Pancreas (tissue), 10 donors: Measurements from ENCODE around the gene NEK6. TPM values are rescaled to one million over a fixed set of nuclear protein-coding genes. Genes with fewer than 3 reads are reported as not detected.

Experiments
- ATAC-seq, 4 donors: fragments of 200-7000 bp; cut with Tn5 transposase; one replicate each; pipeline versions ENCODE4 v1.8.0 to v1.9.1; 2020; ENCODE audit warnings: mild to moderate bottlenecking in 4 of 4, moderate library complexity in 4 of 4
- DNase-seq, 6 donors: peaks; one replicate each; pipeline ENCODE4 v3.0.0-alpha.2; 2020
- FAIRE-seq: peaks from 2 replicates; lab custom pipeline; 2012; peaks lifted over from hg19 to GRCh38; lab: Jason Lieb, UNC
- H3K27ac ChIP-seq, 4 donors: fragments of 200-600 bp; sonication (generic); 1 replicate in 3 of 4; 2 replicates in 1 of 4; pipeline versions ENCODE4 v1.5.0 to v1.8.0; 2020
- H3K27me3 ChIP-seq, 4 donors: fragments of 200-600 bp; one replicate each; pipeline ENCODE4 v1.8.0; 2021
- H3K36me3 ChIP-seq, 3 donors: fragments of 200-600 bp; sonication (generic) in 1 of 3; one replicate each; pipeline versions ENCODE4 v1.5.0 to v1.8.0; 2020 to 2021
- H3K4me1 ChIP-seq, 3 donors: fragments of 200-600 bp; one replicate each; pipeline ENCODE4 v1.8.0; 2021
- H3K4me3 ChIP-seq, 4 donors: fragments of 200-600 bp; sonication (generic) in 2 of 4; one replicate each; pipeline versions ENCODE4 v1.5.0 to v1.8.0; 2020 to 2021
- H3K9me3 ChIP-seq, 4 donors: fragments of 200-600 bp; one replicate each; pipeline ENCODE4 v1.8.0; 2021
- CTCF ChIP-seq, 4 donors: fragments of 200-600 bp; sonication (generic) in 3 of 4; IDR thresholded peaks; one replicate each; pipeline versions ENCODE4 v1.5.0 to v1.8.0; 2021; ENCODE audit warnings: antibody characterized with exemption in 4 of 4
- WGBS, 2 donors: extraction: QIAGEN DNeasy Blood & Tissue Kit; methylation state at CpG; one replicate each; pipeline ENCODE4 v1.1.7; 2013; 5-methylcytosine and 5-hydroxymethylcytosine counted together
- intact Hi-C, 3 donors: fragments of 100-400 bp; cut with DNase I; formaldehyde crosslinking; loops; one replicate each; pipeline versions ENCODE4 v1.11.1 to v1.14.2; 2022
- polyA plus RNA-seq, 2 donors: library from polyadenylated mRNA; stranded (reverse); fragments of 200-250 nt; gene quantifications; one replicate each; pipeline ENCODE4 v1.2.3, GENCODE V29; 2013
- total RNA-seq, 6 donors: library from RNA; stranded (reverse); fragmentation: NEBNext Ultra II Directional in 4 of 6; extraction: Animal tissue kit (Norgen Biotek cat#: 25700) in 4 of 6; gene quantifications; one replicate each; pipeline versions ENCODE4 v1.2.1 to v1.2.4, GENCODE V29; 2021 to 2023
- donor health status: healthy with polysubstance abuse.
- donor health status: DM: no; HTN: no; CAD: no; lungs with moderate emphysema.
- donor health status: DM: no; HTN: no; CAD: no.
- donor health status: control.
- donor health status: control.
- donor health status: Bipolar disorder and iron deficiency.
- donor health status: DM: yes; HTN: yes; CAD: no.
- donor health status: DM: no; HTN: no; CAD: no.
- donor health status: DM: no; HTN: no; CAD: no.
- donor health status: DM: yes; HTN: yes; CAD: no.

NEK6 gene
- total and polyA plus RNA-seq, 8 donors: 7.8 to 67.0 (median 29.7) TPM

GRCh38 chr9:124266139-124266825 is 8.5 kb downstream of the NEK6 start:
- Histone ChIP-seq H3K36me3 (no peaks in the 10 kb centered on the region), H3K9me3 (no peaks in the 10 kb centered on the region), H3K27me3 (no peaks in the 10 kb centered on the region), H3K4me1 (peaks cover 36 to 68% (median 53%) of the 10 kb centered on the region in 3 donors), H3K27ac (peak overlapping the region in 3 of 4 donors; percentile 6 to 81 (median 71)), H3K4me3 (no peak overlapping the region)
- intact Hi-C loops: no loop called here
- FAIRE-seq (no peak), ATAC-seq (no peak), DNase-seq (no peak)
- no peak for TF ChIP-seq CTCF (IDR thresholded peaks at IDR 0.05)
- WGBS, 2 donors: 81 to 85% methylated on average over 13 of the region's 13 CpGs

GRCh38 chr9:124266826-124267201 is 9.1 kb downstream of the NEK6 start:
- H3K27ac ChIP-seq: peak overlapping the region; percentile 6 to 81 (median 48)
- H3K4me1 ChIP-seq: peaks cover 42 to 69% (median 53%) of the 10 kb centered on the region in 3 donors
- no peak overlapping the region for H3K4me3 ChIP-seq
- H3K27me3 ChIP-seq: no peaks in the 10 kb centered on the region
- intact Hi-C loops: no loop called here
- no peaks in the 10 kb centered on the region for H3K36me3 ChIP-seq
- no peak for TF ChIP-seq CTCF (IDR thresholded peaks at IDR 0.05)
- no peak for ATAC-seq
- no peak for FAIRE-seq
- 77 to 88% methylated on average over 2 of the region's 2 CpGs for WGBS, 2 donors
- DNase-seq: no peak
- no peaks in the 10 kb centered on the region for H3K9me3 ChIP-seq

GRCh38 chr9:124267271-124267807 is 9.6 kb downstream of the NEK6 start:
- Histone ChIP-seq H3K27ac (peak overlapping the region; percentile 6 to 81 (median 48)), H3K9me3 (no peaks in the 10 kb centered on the region), H3K36me3 (no peaks in the 10 kb centered on the region), H3K4me3 (no peak overlapping the region), H3K27me3 (no peaks in the 10 kb centered on the region), H3K4me1 (peaks cover 45 to 69% (median 47%) of the 10 kb centered on the region in 3 donors)
- peak; percentile 24 to 72 (median 62) for ATAC-seq
- TF ChIP-seq CTCF (IDR thresholded peaks at IDR 0.05): no peak
- peak in 5 of 6 donors; percentile 58 to 85 (median 71) for DNase-seq
- no peak for FAIRE-seq
- intact Hi-C loops: no loop called here
- 42 to 62% methylated on average over 15 of the region's 15 CpGs for WGBS, 2 donors

- no peaks in the 10 kb centered on the region for H3K36me3 ChIP-seq
- FAIRE-seq (no peak), DNase-seq (no peak), ATAC-seq (no peak)
- no peak overlapping the region for H3K4me3 ChIP-seq
- no peak for TF ChIP-seq CTCF (IDR thresholded peaks at IDR 0.05)
- no peaks in the 10 kb centered on the region for H3K9me3 ChIP-seq
- intact Hi-C loops: no loop called here
- peaks cover 41 to 66% (median 45%) of the 10 kb centered on the region in 3 donors for H3K4me1 ChIP-seq
- H3K27me3 ChIP-seq: no peaks in the 10 kb centered on the region
- WGBS, 2 donors: 92% methylated on average over 3 of the region's 3 CpGs
- peak overlapping the region in 2 of 4 donors; percentile 71 to 81 for H3K27ac ChIP-seq
Measured at GRCh38 chr9:124268248-124268647, 10.5 kb downstream of the NEK6 start.

- Histone ChIP-seq H3K4me3 (no peak overlapping the region), H3K9me3 (no peaks in the 10 kb centered on the region), H3K27ac (no peak overlapping the region), H3K27me3 (no peaks in the 10 kb centered on the region), H3K4me1 (peaks cover 37 to 62% (median 41%) of the 10 kb centered on the region in 3 donors), H3K36me3 (no peaks in the 10 kb centered on the region)
- no peak for TF ChIP-seq CTCF (IDR thresholded peaks at IDR 0.05)
- no peak for ATAC-seq
- no peak for DNase-seq
- FAIRE-seq: no peak
- 90 to 92% methylated on average over 13 of the region's 13 CpGs for WGBS, 2 donors
- intact Hi-C loops: no loop called here
Measured at GRCh38 chr9:124268661-124269060, 10.9 kb downstream of the NEK6 start.
